HepG2 (cell line): ENCODE data around the gene DSCAML1. TPM values are rescaled to one million over a fixed set of nuclear protein-coding genes. Genes with fewer than 3 reads are reported as not detected.

ENCODE experiments used
- ATAC-seq: fragments of 200-7000 bp; cut with Tn5 transposase; 3 replicates; pipeline ENCODE4 v1.9.1; 2020; ENCODE audit warnings: mild to moderate bottlenecking, moderate library complexity
- BruUV-seq: library from RNA; stranded (reverse); fragments of 400-500 nt; replicated peaks from 2 replicates; lab custom pipeline; 2021; lab: Mats Ljungman, UMichigan
- CTCF ChIA-PET: fragments of 300-600 bp; formaldehyde crosslinking; extraction: SDS; loops from one replicate; lab custom pipeline; 2021; ENCODE audit warnings: low total read pairs, inconsistent platforms, low intra/inter-chr PET ratio; lab: Yijun Ruan, JAX
- POLR2A ChIA-PET: fragments of 350-600 bp; sonication (Branson Sonifier 250); formaldehyde crosslinking; loops from one replicate; lab custom pipeline; 2020; ENCODE audit warnings: antibody characterized with exemption, inconsistent platforms; lab: Yijun Ruan, JAX
- DNase-seq: peaks from one replicate; pipeline ENCODE4 v3.0.0-alpha.2; 2015; ENCODE audit warnings: low spot score
- FAIRE-seq: peaks from 3 replicates; lab custom pipeline; 2011; peaks lifted over from hg19 to GRCh38; lab: Jason Lieb, UNC
- H2AFZ ChIP-seq: one replicate; pipeline ENCODE4 v1.6.1; 2011; ENCODE audit warnings: low read length, inconsistent platforms
- H3K27ac ChIP-seq: fragments of 300-600 bp; 3 replicates; pipeline ENCODE4 v1.8.0; 2011; ENCODE audit warnings: mixed run types, mild to moderate bottlenecking, mixed read lengths, low read length, inconsistent platforms; ENCODE audit not compliant: insufficient read depth; ENCODE audit errors: extremely low read length
- H3K27me3 ChIP-seq, 2 experiments: fragments of 200-600 bp in 1 of 2; 2 replicates in 1 of 2; 3 replicates in 1 of 2; pipeline versions ENCODE4 v1.6.0 to v1.8.0; 2011; ENCODE audit warnings: low read length in 2 of 2, mild to moderate bottlenecking in 2 of 2, moderate library complexity in 2 of 2, inconsistent platforms in 1 of 2; ENCODE audit not compliant: insufficient read depth in 2 of 2, control insufficient read depth in 1 of 2
- H3K36me3 ChIP-seq, 2 experiments: fragments of 200-600 bp in 1 of 2; replicated peaks in 1 of 2; 2 replicates in 1 of 2; 3 replicates in 1 of 2; pipeline versions ENCODE4 v1.5.1 to v1.8.0; 2011; ENCODE audit warnings: low read length in 2 of 2, inconsistent platforms in 1 of 2; ENCODE audit not compliant: insufficient read depth in 2 of 2, control insufficient read depth in 1 of 2
- H3K4me1 ChIP-seq: 2 replicates; pipeline ENCODE4 v1.5.1; 2012; ENCODE audit warnings: low read length, inconsistent platforms; ENCODE audit not compliant: insufficient read depth
- H3K4me2 ChIP-seq: 2 replicates; pipeline ENCODE4 v1.6.0; 2011; ENCODE audit warnings: low read depth, low read length, inconsistent platforms
- H3K4me3 ChIP-seq, 3 experiments: fragments of 200-600 bp in 1 of 3; sonication (generic), shearing (Covaris generic) in 1 of 3; replicated peaks in 1 of 3; 2 replicates each; pipeline ENCODE4 v1.5.1; 2011 to 2016; ENCODE audit warnings: low read length in 3 of 3, inconsistent platforms in 2 of 3, low read depth in 2 of 3, mild to moderate bottlenecking in 2 of 3, control low read depth in 1 of 3, mixed read lengths in 1 of 3; ENCODE audit not compliant: insufficient read depth in 1 of 3
- H3K79me2 ChIP-seq: one replicate; pipeline ENCODE4 v1.6.1; 2011; ENCODE audit warnings: low read length, inconsistent platforms; ENCODE audit not compliant: insufficient read depth
- H3K9ac ChIP-seq: 2 replicates; pipeline ENCODE4 v1.6.0; 2011; ENCODE audit warnings: mild to moderate bottlenecking, low read depth, low read length, inconsistent platforms; ENCODE audit not compliant: insufficient read depth
- H3K9me3 ChIP-seq: 2 replicates; pipeline ENCODE4 v1.5.1; 2012; ENCODE audit warnings: mild to moderate bottlenecking, low read length
- H4K20me1 ChIP-seq: 2 replicates; pipeline ENCODE4 v1.6.0; 2011; ENCODE audit warnings: inconsistent platforms, mild to moderate bottlenecking, low read length, moderate library complexity; ENCODE audit not compliant: insufficient read depth
- MAFK ChIP-seq, 2 experiments: IDR thresholded peaks in 1 of 2; conservative IDR thresholded peaks in 1 of 2; 2 replicates each; pipeline ENCODE4 v1.6.1; 2011; ENCODE audit warnings: improper control_type of control experiment in 2 of 2, low read length in 2 of 2
- MTA3 ChIP-seq: sonication (generic); formaldehyde crosslinking; IDR thresholded peaks from 2 replicates; pipeline ENCODE4 v1.4.0; 2020; ENCODE audit warnings: missing genetic modification reagents
- NR2F1 ChIP-seq, 2 experiments: fragments of 450-650 bp in 1 of 2; formaldehyde crosslinking in 1 of 2; IDR thresholded peaks; 2 replicates each; pipeline versions ENCODE4 v1.5.0 to v1.6.1; 2016 to 2020; ENCODE audit warnings: mild to moderate bottlenecking in 1 of 2, missing compliant biosample characterization in 1 of 2, missing genetic modification reagents in 1 of 2, moderate library complexity in 1 of 2
- RARA ChIP-seq: IDR thresholded peaks from 2 replicates; pipeline ENCODE4 v1.6.1; 2016; ENCODE audit warnings: missing genetic modification reagents, missing compliant biosample characterization
- SIX4 ChIP-seq: sonication (generic); formaldehyde crosslinking; IDR thresholded peaks from 2 replicates; pipeline ENCODE4 v1.4.0; 2020; ENCODE audit warnings: missing genetic modification reagents
- TSC22D2 ChIP-seq: sonication (generic); formaldehyde crosslinking; IDR thresholded peaks from 2 replicates; pipeline ENCODE4 v1.5.1; 2020; ENCODE audit warnings: missing genetic modification reagents, mild to moderate bottlenecking, borderline replicate concordance
- ZNF296 ChIP-seq: sonication (generic); formaldehyde crosslinking; conservative IDR thresholded peaks from 2 replicates; pipeline ENCODE4 v1.5.0; 2020; ENCODE audit warnings: mild to moderate bottlenecking, missing genetic modification reagents
- ZSCAN22 ChIP-seq: sonication (generic); formaldehyde crosslinking; IDR thresholded peaks from 2 replicates; pipeline ENCODE4 v1.4.0; 2020; ENCODE audit warnings: mild to moderate bottlenecking, missing genetic modification reagents
- WGBS: methylation state at CpG from one replicate; pipeline ENCODE4 v1.1.6; 2017; ENCODE audit warnings: low lambda C conversion rate; 5-methylcytosine and 5-hydroxymethylcytosine counted together
- in situ Hi-C: cut with HindIII; loops from 2 replicates; pipeline ENCODE4 v1.10.0; 2017; ENCODE audit warnings: low pct_unique_long_range_greater_than_20kb; ENCODE audit not compliant: extremely low pct_ligation_motif_present
- intact Hi-C: fragments of 100-400 bp; cut with micrococcal nuclease; formaldehyde crosslinking; loops from one replicate; pipeline ENCODE4 v1.10.0; 2022; ENCODE audit not compliant: unreplicated experiment
- polyA plus RNA-seq, 8 experiments: library from polyadenylated mRNA; depleted of rRNA in 3 of 8; stranded (reverse) in 7 of 8; unstranded in 1 of 8; fragments of >200 nt; fragmentation: Illumina TruSeq in 4 of 8; extraction: Trizol in 4 of 8; gene quantifications; 2 replicates each; pipeline versions ENCODE4 v1.2.1 to v1.2.3, GENCODE V29; 2011 to 2016; ENCODE audit warnings: low read depth in 4 of 8, missing spikeins in 1 of 8, mixed read lengths in 1 of 8; ENCODE audit not compliant: insufficient read depth in 1 of 8
- total RNA-seq, 5 experiments: library from RNA; depleted of rRNA; stranded (reverse); fragments of >200 nt; fragmentation: Illumina TruSeq; extraction: Trizol; gene quantifications; 2 replicates each; pipeline ENCODE4 v1.2.3, GENCODE V29; 2016; ENCODE audit warnings: low read depth in 1 of 5
- TF ChIP-seq, protein P1 (sequence below): sonication (generic); formaldehyde crosslinking; IDR thresholded peaks from 2 replicates; pipeline ENCODE4 v1.8.1; 2023; ENCODE audit warnings: mild to moderate bottlenecking, missing genetic modification reagents, borderline replicate concordance

DSCAML1 gene
- total and polyA plus RNA-seq, 2 of the 13 experiments (the other 11 are each of a cell fraction or from before 2014, with no cell fraction given): 0.29 to 0.40 TPM

DNA sequence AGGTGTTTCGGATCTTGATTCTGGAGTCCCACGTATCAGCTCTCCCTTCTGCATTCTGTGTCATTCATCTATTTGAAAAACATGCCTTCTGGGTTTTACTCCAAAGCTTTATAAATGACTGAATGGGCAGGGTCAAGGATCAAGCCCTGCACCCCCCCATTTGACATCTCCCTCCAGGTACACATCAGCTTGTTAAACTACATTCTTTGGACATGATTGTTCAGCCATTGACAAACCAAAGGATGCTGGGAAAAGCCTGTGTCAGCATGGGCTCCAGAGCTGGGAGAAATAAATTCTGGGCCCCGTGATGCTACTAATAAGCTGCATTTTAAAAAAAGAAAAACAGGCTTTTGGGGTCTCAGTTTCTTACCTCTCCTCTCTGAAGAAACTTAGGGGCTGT lies 103.7 kb downstream of the DSCAML1 start:
- no peak for DNase-seq
- H3K9me3 ChIP-seq: no peaks in the 10 kb centered on the region
- no TSS peak for BruUV-seq
- no peaks in the 10 kb centered on the region; a peak in 3 of 5 replicates for H3K27me3 ChIP-seq
- no peaks in the 10 kb centered on the region for H3K79me2 ChIP-seq
- in situ Hi-C loops (no loop called here), intact Hi-C loops (no loop called here)
- no peak for ATAC-seq
- CTCF ChIA-PET: no interaction called here
- H3K4me3 ChIP-seq: no peak overlapping the region
- no peaks in the 10 kb centered on the region for H4K20me1 ChIP-seq
- WGBS: 48% methylated on average over 3 of the region's 3 CpGs
- no peak overlapping the region for H3K4me2 ChIP-seq
- H2AFZ ChIP-seq: no peak overlapping the region
- TF ChIP-seq MAFK (conservative IDR thresholded peaks at IDR 0.05 in 1 of 2, IDR thresholded peaks at IDR 0.05 in 1 of 2; ENCODE audit: low read length in 2 of 2) (0 out of 4 replicates have a peak, but pooled peaks of 1 of the 2 experiments have one; percentile 7), TSC22D2 (CRISPR knock-in tag) (no peak)
- TF ChIP-seq, all 625 proteins: peak for 1
- Histone ChIP-seq H3K36me3 (no peaks in the 10 kb centered on the region), H3K4me1 (no peaks in the 10 kb centered on the region), H3K27ac (no peak overlapping the region), H3K9ac (no peak overlapping the region)
- FAIRE-seq: no peak
- POLR2A ChIA-PET: no interaction called here

DNA sequence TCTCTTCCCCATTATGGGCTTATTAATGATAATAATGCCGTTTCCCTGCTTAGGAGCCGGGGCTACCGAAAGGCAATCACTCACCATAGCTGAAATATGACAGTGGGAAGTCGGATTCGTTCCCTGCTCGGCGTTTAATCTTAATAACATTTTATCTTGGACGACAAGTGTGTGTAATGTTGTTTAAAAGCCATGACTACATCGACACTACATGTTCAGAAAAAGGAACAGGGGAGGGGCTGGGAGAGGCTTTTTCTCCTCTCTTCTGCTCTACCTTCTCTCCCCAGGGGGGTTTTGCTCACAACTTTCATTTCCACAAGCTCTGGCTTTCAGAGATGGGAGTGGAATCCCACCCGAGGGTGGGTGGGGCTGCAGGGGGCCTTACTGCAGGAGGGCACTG lies 105.5 kb downstream of the DSCAML1 start:
- 28% methylated on average over 10 of the region's 10 CpGs for WGBS
- TF ChIP-seq ZNF296 (CRISPR knock-in tag): no peak
- TF ChIP-seq MTA3: no peak
- TF ChIP-seq, protein P1, sequence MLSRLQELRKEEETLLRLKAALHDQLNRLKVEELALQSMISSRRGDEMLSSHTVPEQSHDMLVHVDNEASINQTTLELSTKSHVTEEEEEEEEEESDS (CRISPR knock-in tag): no peak
- TF ChIP-seq SIX4 (CRISPR knock-in tag): no peak
- TF ChIP-seq NR2F1 (CRISPR knock-in tag; IDR thresholded peaks at IDR 0.05): no peak
- TF ChIP-seq RARA (CRISPR knock-in tag): no peak
- TF ChIP-seq ZSCAN22: no peak
- no peak overlapping the region for H3K4me2 ChIP-seq
- H3K4me1 ChIP-seq: no peaks in the 10 kb centered on the region
- ATAC-seq (no peak), FAIRE-seq (no peak), DNase-seq (no peak)
- POLR2A ChIA-PET: no interaction called here
- no peak overlapping the region for H3K27ac ChIP-seq
- in situ Hi-C loops: no loop called here
- intact Hi-C loops: no loop called here
- no peaks in the 10 kb centered on the region for H3K36me3 ChIP-seq
- no peaks in the 10 kb centered on the region for H4K20me1 ChIP-seq
- no peaks in the 10 kb centered on the region for H3K9me3 ChIP-seq
- H3K9ac ChIP-seq: no peak overlapping the region
- H2AFZ ChIP-seq: no peak overlapping the region
- no TSS peak for BruUV-seq
- CTCF ChIA-PET: no interaction called here
- no peaks in the 10 kb centered on the region; a peak in 2 of 5 replicates for H3K27me3 ChIP-seq
- H3K79me2 ChIP-seq: no peaks in the 10 kb centered on the region
- no peak overlapping the region for H3K4me3 ChIP-seq
